GM12878 (cell line): ENCODE data around the gene HS3ST1. TPM values are rescaled to one million over a fixed set of nuclear protein-coding genes. Genes with fewer than 3 reads are reported as not detected.

ENCODE experiments used
- ATF2 ChIP-seq: IDR thresholded peaks from 2 replicates; pipeline ENCODE4 v1.6.1; 2012; ENCODE audit warnings: low read length, inconsistent platforms
- CHD1 ChIP-seq: IDR thresholded peaks from 2 replicates; pipeline ENCODE4 v1.6.1; 2012; ENCODE audit warnings: low read depth, low read length, improper control_type of control experiment
- MYC ChIP-seq: IDR thresholded peaks from 2 replicates; pipeline ENCODE4 v1.6.1; 2011; ENCODE audit warnings: mild to moderate bottlenecking, low read length, moderate library complexity, inconsistent platforms; ENCODE audit not compliant: insufficient read depth, insufficient replicate concordance, insufficient read length, severe bottlenecking
- PML ChIP-seq: IDR thresholded peaks from 2 replicates; pipeline ENCODE4 v1.6.1; 2012; ENCODE audit warnings: low read length, inconsistent platforms
- RCOR1 ChIP-seq: conservative IDR thresholded peaks from 2 replicates; pipeline ENCODE4 v1.6.1; 2012; ENCODE audit warnings: low read depth, low read length, improper control_type of control experiment
- SIN3A ChIP-seq: IDR thresholded peaks from 2 replicates; pipeline ENCODE4 v1.6.1; 2012; ENCODE audit warnings: low read depth, low read length, improper control_type of control experiment
- TCF7 ChIP-seq: IDR thresholded peaks from 2 replicates; pipeline ENCODE4 v1.6.1; 2014; ENCODE audit warnings: antibody characterized with exemption, borderline replicate concordance
- polyA plus RNA-seq, 11 experiments: library from polyadenylated mRNA; depleted of rRNA in 4 of 11; unstranded in 6 of 11; stranded (reverse) in 5 of 11; fragments of >200 nt; fragmentation: Nextera tagmentation in 4 of 11; fragmentation: Illumina TruSeq in 1 of 11; extraction: Ambion mirVana in 4 of 11; extraction: Trizol in 1 of 11; gene quantifications; 1 replicate in 1 of 11; 2 replicates in 10 of 11; pipeline versions ENCODE4 v1.2.1 to v1.2.3, GENCODE V29; 2011 to 2016; ENCODE audit warnings: inconsistent platforms in 2 of 11, missing spikeins in 2 of 11, low read depth in 1 of 11
- total RNA-seq, 4 experiments: library from RNA; depleted of rRNA in 3 of 4; stranded (reverse); fragments of >200 nt in 3 of 4; fragmentation: Illumina TruSeq in 1 of 4; extraction: Trizol in 1 of 4; gene quantifications; 2 replicates each; pipeline versions ENCODE4 v1.2.1 to v1.2.3, GENCODE V29; 2013 to 2021
- TF ChIP-seq, protein P1 (sequence below): fragments of 450-650 bp; conservative IDR thresholded peaks from 2 replicates; pipeline ENCODE4 v1.6.1; 2017; ENCODE audit warnings: mild to moderate bottlenecking, moderate library complexity
- TF ChIP-seq, protein P2 (sequence below): fragments of 450-650 bp; IDR thresholded peaks from 2 replicates; pipeline ENCODE4 v1.6.1; 2016; ENCODE audit warnings: mild to moderate bottlenecking

HS3ST1 gene
- total and polyA plus RNA-seq, 10 of the 15 experiments (the other 5 are each of a cell fraction or from before 2014, with no cell fraction given): 0.03 to 0.65 (median 0.13) TPM

DNA sequence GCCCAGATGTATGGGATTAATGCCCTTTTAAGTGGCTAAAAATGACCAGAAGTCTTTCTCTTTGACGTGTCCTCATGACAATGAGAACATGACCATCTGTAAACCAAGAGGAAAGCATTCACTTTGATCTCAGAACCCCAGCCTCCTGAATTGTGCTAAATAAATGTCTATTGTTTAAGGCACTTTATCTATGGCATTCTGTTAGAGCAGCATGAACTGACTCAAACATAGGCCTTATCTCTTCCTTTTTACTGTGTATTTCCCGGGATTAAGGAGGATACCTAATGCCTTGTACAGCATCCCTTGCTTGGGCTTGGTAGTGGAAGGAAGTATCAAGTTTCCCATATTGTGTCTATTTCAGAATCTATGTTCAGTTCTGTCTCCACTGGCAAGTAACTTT is 47.2 kb upstream of the HS3ST1 start (continued):
- TF ChIP-seq SIN3A: no peak
- TF ChIP-seq, protein P1, sequence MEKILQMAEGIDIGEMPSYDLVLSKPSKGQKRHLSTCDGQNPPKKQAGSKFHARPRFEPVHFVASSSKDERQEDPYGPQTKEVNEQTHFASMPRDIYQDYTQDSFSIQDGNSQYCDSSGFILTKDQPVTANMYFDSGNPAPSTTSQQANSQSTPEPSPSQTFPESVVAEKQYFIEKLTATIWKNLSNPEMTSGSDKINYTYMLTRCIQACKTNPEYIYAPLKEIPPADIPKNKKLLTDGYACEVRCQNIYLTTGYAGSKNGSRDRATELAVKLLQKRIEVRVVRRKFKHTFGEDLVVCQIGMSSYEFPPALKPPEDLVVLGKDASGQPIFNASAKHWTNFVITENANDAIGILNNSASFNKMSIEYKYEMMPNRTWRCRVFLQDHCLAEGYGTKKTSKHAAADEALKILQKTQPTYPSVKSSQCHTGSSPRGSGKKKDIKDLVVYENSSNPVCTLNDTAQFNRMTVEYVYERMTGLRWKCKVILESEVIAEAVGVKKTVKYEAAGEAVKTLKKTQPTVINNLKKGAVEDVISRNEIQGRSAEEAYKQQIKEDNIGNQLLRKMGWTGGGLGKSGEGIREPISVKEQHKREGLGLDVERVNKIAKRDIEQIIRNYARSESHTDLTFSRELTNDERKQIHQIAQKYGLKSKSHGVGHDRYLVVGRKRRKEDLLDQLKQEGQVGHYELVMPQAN: no peak
- TF ChIP-seq MYC: no peak
- no peak for TF ChIP-seq ATF2
- no peak for TF ChIP-seq CHD1
- TF ChIP-seq PML: no peak
- TF ChIP-seq, protein P2, sequence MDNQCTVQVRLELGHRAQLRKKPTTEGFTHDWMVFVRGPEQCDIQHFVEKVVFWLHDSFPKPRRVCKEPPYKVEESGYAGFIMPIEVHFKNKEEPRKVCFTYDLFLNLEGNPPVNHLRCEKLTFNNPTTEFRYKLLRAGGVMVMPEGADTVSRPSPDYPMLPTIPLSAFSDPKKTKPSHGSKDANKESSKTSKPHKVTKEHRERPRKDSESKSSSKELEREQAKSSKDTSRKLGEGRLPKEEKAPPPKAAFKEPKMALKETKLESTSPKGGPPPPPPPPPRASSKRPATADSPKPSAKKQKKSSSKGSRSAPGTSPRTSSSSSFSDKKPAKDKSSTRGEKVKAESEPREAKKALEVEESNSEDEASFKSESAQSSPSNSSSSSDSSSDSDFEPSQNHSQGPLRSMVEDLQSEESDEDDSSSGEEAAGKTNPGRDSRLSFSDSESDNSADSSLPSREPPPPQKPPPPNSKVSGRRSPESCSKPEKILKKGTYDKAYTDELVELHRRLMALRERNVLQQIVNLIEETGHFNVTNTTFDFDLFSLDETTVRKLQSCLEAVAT: no peak
- 0 out of 2 replicates have a peak, but pooled peaks have one; percentile 34 for TF ChIP-seq TCF7
- TF ChIP-seq RCOR1: no peak
- TF ChIP-seq, all 136 proteins: peak for 3
